ENCODE results near the gene CLIC5.

- TF ChIP-seq CTCF (IDR thresholded peaks at IDR 0.05; ENCODE audit: poor library complexity, severe bottlenecking) (no peak), SMC3 (conservative IDR thresholded peaks at IDR 0.05; ENCODE audit: poor library complexity) (no peak), RAD21 (conservative IDR thresholded peaks at IDR 0.05) (no peak), EZH2 (IDR thresholded peaks at IDR 0.05; ENCODE audit: borderline replicate concordance, insufficient read depth, low read length, poor library complexity, severe bottlenecking) (no peak), POLR2AphosphoS5 (IDR thresholded peaks at IDR 0.05) (no peak), REST (IDR thresholded peaks at IDR 0.05; ENCODE audit: borderline replicate concordance) (no peak), MXI1 (conservative IDR thresholded peaks at IDR 0.05; ENCODE audit: poor library complexity, severe bottlenecking) (no peak), TAF1 (IDR thresholded peaks at IDR 0.05; ENCODE audit: low read depth) (no peak), EP300 (conservative IDR thresholded peaks at IDR 0.05; ENCODE audit: poor library complexity, severe bottlenecking) (no peak)
These were observed 25.5 kb downstream of the CLIC5 start for GRCh38 chr6:45990162-45990561.
